RWPE2 (cell line): ENCODE measurements around the gene VTI1A.

ENCODE experiments used
- ATAC-seq: fragments of 200-7000 bp; cut with Tn5 transposase; 3 replicates; pipeline ENCODE4 v1.9.1; 2021; ENCODE audit warnings: low read depth
- DNase-seq: peaks from one replicate; pipeline ENCODE4 v3.0.0-alpha.2; 2020; ENCODE audit warnings: low spot score
- H3K27ac ChIP-seq: fragments of 450-650 bp; 2 replicates; pipeline ENCODE4 v1.5.1; 2017; ENCODE audit warnings: mild to moderate bottlenecking; ENCODE audit not compliant: poor library complexity, severe bottlenecking
- H3K27me3 ChIP-seq: fragments of 250-450 bp; sonication (Bioruptor Pico); 2 replicates; pipeline ENCODE4 v1.5.1; 2021; ENCODE audit warnings: mild to moderate bottlenecking, moderate library complexity; ENCODE audit not compliant: insufficient read depth, poor library complexity, severe bottlenecking
- H3K36me3 ChIP-seq: fragments of 250-450 bp; sonication (Bioruptor Pico); 2 replicates; pipeline ENCODE4 v1.5.1; 2020; ENCODE audit warnings: low read depth, mild to moderate bottlenecking, moderate library complexity
- H3K4me1 ChIP-seq: fragments of 250-450 bp; sonication (Bioruptor Pico); 2 replicates; pipeline ENCODE4 v1.5.1; 2021; ENCODE audit warnings: mild to moderate bottlenecking, moderate library complexity; ENCODE audit not compliant: insufficient read depth, poor library complexity, severe bottlenecking
- H3K4me3 ChIP-seq: fragments of 250-450 bp; sonication (Bioruptor Pico); 2 replicates; pipeline ENCODE4 v1.5.1; 2021; ENCODE audit warnings: mild to moderate bottlenecking, moderate library complexity; ENCODE audit not compliant: severe bottlenecking
- H3K9me3 ChIP-seq: fragments of 250-450 bp; sonication (Bioruptor Pico); 2 replicates; pipeline ENCODE4 v1.5.1; 2021; ENCODE audit warnings: mild to moderate bottlenecking, moderate library complexity; ENCODE audit not compliant: severe bottlenecking
- CTCF ChIP-seq: fragments of 450-650 bp; IDR thresholded peaks from one replicate; pipeline ENCODE4 v1.5.1; 2017; ENCODE audit warnings: mild to moderate bottlenecking, moderate library complexity; ENCODE audit not compliant: poor library complexity, severe bottlenecking

VTI1A gene

GRCh38 chr10:112738606-112739591 is 291.9 kb downstream of the VTI1A start:
- no peak for DNase-seq
- Histone ChIP-seq H3K36me3 (no peaks in the 10 kb centered on the region), H3K27ac (no peak overlapping the region), H3K4me1 (peaks cover 31% of the 10 kb centered on the region), H3K4me3 (no peak overlapping the region), H3K27me3 (no peaks in the 10 kb centered on the region), H3K9me3 (no peaks in the 10 kb centered on the region)
- no peak for TF ChIP-seq CTCF
- no peak for ATAC-seq

GRCh38 chr10:112739592-112740353 is 292.8 kb downstream of the VTI1A start:
- Histone ChIP-seq H3K4me3 (no peak overlapping the region), H3K9me3 (no peaks in the 10 kb centered on the region), H3K36me3 (no peaks in the 10 kb centered on the region), H3K4me1 (peaks cover 31% of the 10 kb centered on the region), H3K27me3 (no peaks in the 10 kb centered on the region), H3K27ac (no peak overlapping the region)
- TF ChIP-seq CTCF, result no peak
- ATAC-seq (no peak), DNase-seq (no peak)

GRCh38 chr10:112741830-112742402 is 294.9 kb downstream of the VTI1A start:
- Histone ChIP-seq H3K9me3 (no peaks in the 10 kb centered on the region), H3K27me3 (no peaks in the 10 kb centered on the region), H3K4me1 (peaks cover 31% of the 10 kb centered on the region), H3K36me3 (no peaks in the 10 kb centered on the region), H3K27ac (peak overlapping the region; percentile 77), H3K4me3 (no peak overlapping the region)
- ATAC-seq (peak; percentile 78), DNase-seq (no peak)
- TF ChIP-seq CTCF, result no peak

GRCh38 chr10:112744181-112745096 is 297.4 kb downstream of the VTI1A start:
- TF ChIP-seq CTCF, result no peak
- H3K27me3 ChIP-seq, result no peaks in the 10 kb centered on the region
- no peak overlapping the region for H3K27ac ChIP-seq
- no peak overlapping the region for H3K4me3 ChIP-seq
- H3K4me1 ChIP-seq, result peaks cover 31% of the 10 kb centered on the region
- no peaks in the 10 kb centered on the region for H3K36me3 ChIP-seq
- ATAC-seq, result no peak
- DNase-seq, result no peak
- no peaks in the 10 kb centered on the region for H3K9me3 ChIP-seq
